HG03575 (cell line): ENCODE measurements around the gene MAP1B.

Experiments used
- ATAC-seq: cut with Tn5 transposase; IDR thresholded peaks from one replicate; pipeline ENCODE4 v1.9.1; 2021; ENCODE audit not compliant: unreplicated experiment, insufficient number of reproducible peaks, low FRiP score; ENCODE audit errors: extremely low read depth

The MAP1B gene

GRCh38 chr5:72256536-72256935, 149.3 kb downstream of the MAP1B start:
- ATAC-seq, result no peak
